ENCODE data around the gene TMEM219.
"Not testable (repeated sequence)": the region's sequence is repeated elsewhere in the genome, so short reads cannot be mapped to it uniquely, and the experiment has no call there.

DNA sequence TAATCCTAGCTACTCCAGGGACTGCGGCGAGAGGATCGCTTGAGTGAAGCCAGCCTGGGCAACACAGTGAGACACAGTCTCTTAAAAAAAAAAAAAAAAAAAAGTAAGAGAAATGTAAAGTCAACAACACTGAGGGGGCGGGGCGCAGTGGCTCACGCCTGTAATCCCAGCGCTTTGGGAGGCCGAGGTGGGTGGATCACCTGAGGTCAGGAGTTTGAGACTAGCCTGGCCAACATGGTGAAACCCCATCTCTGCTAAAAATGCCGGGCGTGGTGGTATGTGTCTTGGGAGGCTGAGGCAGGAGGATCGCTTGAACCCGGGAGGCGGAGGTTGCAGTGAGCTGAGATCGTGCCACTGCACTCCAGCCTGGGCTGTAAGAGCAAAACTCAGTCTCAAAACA lies 50.7 kb downstream of the TMEM219 start:
- TF ChIP-seq, protein P1, sequence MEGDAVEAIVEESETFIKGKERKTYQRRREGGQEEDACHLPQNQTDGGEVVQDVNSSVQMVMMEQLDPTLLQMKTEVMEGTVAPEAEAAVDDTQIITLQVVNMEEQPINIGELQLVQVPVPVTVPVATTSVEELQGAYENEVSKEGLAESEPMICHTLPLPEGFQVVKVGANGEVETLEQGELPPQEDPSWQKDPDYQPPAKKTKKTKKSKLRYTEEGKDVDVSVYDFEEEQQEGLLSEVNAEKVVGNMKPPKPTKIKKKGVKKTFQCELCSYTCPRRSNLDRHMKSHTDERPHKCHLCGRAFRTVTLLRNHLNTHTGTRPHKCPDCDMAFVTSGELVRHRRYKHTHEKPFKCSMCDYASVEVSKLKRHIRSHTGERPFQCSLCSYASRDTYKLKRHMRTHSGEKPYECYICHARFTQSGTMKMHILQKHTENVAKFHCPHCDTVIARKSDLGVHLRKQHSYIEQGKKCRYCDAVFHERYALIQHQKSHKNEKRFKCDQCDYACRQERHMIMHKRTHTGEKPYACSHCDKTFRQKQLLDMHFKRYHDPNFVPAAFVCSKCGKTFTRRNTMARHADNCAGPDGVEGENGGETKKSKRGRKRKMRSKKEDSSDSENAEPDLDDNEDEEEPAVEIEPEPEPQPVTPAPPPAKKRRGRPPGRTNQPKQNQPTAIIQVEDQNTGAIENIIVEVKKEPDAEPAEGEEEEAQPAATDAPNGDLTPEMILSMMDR (IDR thresholded peaks at IDR 0.05), result peak in 1 of 2 donors; percentile 4
- TF ChIP-seq POLR2A (IDR thresholded peaks at IDR 0.05), result not testable (repeated sequence)
